GM12891 (cell line): ENCODE data around the gene STPG2.

Experiments
- DNase-seq: peaks from one replicate; pipeline ENCODE4 v3.0.0; 2011; ENCODE audit warnings: low spot score; ENCODE audit not compliant: insufficient read length
- FAIRE-seq: peaks from 2 replicates; lab custom pipeline; 2011; peaks lifted over from hg19 to GRCh38; lab: Jason Lieb, UNC
- PAX5 ChIP-seq: IDR thresholded peaks from 2 replicates; pipeline ENCODE4 v1.6.1; 2011; ENCODE audit warnings: low read length, moderate library complexity, mild to moderate bottlenecking; ENCODE audit not compliant: insufficient read depth, severe bottlenecking
- POLR2A ChIP-seq: IDR thresholded peaks from 2 replicates; pipeline ENCODE4 v1.6.1; 2011; ENCODE audit warnings: low read depth, low read length, control low read depth
- POLR2AphosphoS5 ChIP-seq: IDR thresholded peaks from 2 replicates; pipeline ENCODE4 v1.6.1; 2011; ENCODE audit warnings: low read depth, low read length, control low read depth
- POU2F2 ChIP-seq: IDR thresholded peaks from 2 replicates; pipeline ENCODE4 v1.6.1; 2011; ENCODE audit warnings: low read depth, mild to moderate bottlenecking, control low read depth, low read length, moderate library complexity
- SPI1 ChIP-seq: IDR thresholded peaks from 2 replicates; pipeline ENCODE4 v1.6.1; 2011; ENCODE audit warnings: low read depth, low read length, control low read depth
- TAF1 ChIP-seq: IDR thresholded peaks from 2 replicates; pipeline ENCODE4 v1.6.1; 2011; ENCODE audit warnings: low read depth, low read length, control low read depth

Gene STPG2

DNA sequence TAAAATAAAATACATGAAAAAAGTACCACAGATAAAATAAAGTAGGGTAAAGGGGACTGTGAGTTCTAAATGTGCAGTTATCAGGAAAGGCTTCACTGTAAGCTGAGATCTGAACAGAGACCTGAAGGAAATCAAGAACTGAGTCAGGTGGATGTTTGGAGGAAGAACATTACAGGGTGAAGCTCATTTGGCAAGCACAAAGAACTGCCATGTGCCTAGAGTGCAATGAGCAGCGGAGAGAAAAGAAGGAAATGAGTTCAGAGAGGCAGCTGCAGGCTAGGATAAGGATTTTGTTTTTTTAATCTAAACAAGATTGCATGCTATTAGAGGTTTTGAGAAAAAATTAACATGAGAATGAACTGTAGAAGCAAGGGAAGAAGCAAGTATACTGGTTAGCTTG is 373.1 kb downstream of the STPG2 start:
- TF ChIP-seq POLR2AphosphoS5 (no peak), POU2F2 (no peak), PAX5 (no peak), POLR2A (no peak), TAF1 (no peak), SPI1 (no peak)
- DNase-seq (no peak), FAIRE-seq (no peak)

DNA sequence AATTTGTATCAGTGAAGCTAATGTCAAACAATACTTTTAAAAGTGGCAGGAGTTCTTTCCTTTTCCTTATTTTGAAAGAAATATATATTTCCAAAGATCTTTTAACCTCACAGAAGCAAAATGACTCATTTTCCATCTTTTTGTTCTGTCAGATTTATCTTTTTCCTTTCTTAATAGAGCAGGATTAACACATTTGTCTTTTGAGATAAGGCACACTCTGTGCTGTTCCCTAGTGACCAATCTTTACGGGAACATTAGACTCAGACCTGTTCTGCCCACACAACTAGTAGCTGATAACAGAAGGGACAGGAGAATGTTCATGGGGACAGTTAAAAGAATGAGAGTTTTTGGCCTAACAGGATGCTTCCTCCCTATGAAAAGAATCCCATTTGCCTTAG is 381.2 kb downstream of the STPG2 start:
- FAIRE-seq (no peak), DNase-seq (no peak)
- no peak for TF ChIP-seq POU2F2
- no peak for TF ChIP-seq POLR2AphosphoS5
- TF ChIP-seq POLR2A, result no peak
- TF ChIP-seq PAX5, result no peak
- no peak for TF ChIP-seq TAF1
- TF ChIP-seq SPI1, result no peak

DNA sequence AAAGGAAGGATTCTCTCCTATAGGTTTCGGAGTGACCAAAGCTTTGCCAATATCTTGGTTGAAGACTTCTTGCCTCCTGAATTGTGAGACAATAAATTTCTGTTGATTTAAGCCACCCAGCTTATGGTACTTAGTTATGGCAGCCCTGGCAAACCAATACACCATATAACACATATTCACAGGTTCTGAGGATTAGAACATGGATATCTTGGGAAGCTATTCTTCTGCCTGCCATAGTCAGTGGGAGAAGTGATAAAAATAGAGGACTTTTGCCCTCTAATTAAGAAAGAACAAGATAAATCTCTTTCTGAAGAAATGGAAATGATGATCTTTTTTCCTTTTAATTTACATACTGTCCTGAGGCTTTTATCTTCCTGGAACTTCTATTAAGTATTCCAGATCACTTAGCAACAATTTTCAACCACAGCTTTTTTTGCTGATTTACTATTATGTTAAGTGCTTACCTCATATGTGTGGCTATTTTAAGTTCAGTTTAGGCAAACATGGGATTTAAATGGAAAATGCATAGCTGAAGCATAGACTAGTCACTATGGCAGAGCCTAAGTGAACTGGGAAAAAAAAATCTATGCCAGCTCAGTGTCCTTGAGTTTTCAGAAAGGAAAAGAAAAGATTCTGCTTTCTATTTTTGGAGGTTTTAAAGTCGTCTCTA is 381.7 kb downstream of the STPG2 start:
- no peak for TF ChIP-seq PAX5
- TF ChIP-seq TAF1, result no peak
- no peak for TF ChIP-seq SPI1
- no peak for TF ChIP-seq POLR2AphosphoS5
- no peak for TF ChIP-seq POU2F2
- no peak for TF ChIP-seq POLR2A
- no peak for FAIRE-seq
- no peak for DNase-seq

DNA sequence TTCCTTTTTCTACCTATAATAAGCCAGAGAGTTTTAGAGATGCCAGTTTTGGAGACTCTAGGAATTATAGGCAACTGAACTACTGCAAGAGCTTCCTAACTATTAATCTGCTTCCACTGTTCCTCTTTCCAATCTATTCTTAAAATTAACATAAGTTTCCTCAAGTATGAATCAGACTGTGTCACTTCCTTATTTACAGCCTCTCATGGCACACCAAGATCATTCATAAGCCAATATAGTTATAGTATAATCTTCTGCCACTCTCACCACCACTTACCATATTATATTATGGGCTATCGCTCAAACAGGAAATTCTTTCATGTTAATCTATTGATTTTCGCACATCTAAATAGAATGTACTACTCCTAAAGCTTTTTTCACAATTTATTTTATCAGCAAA is 383.5 kb downstream of the STPG2 start:
- DNase-seq (no peak), FAIRE-seq (no peak)
- no peak for TF ChIP-seq POU2F2
- TF ChIP-seq TAF1, result no peak
- no peak for TF ChIP-seq POLR2A
- TF ChIP-seq SPI1, result no peak
- TF ChIP-seq POLR2AphosphoS5, result no peak
- no peak for TF ChIP-seq PAX5

DNA sequence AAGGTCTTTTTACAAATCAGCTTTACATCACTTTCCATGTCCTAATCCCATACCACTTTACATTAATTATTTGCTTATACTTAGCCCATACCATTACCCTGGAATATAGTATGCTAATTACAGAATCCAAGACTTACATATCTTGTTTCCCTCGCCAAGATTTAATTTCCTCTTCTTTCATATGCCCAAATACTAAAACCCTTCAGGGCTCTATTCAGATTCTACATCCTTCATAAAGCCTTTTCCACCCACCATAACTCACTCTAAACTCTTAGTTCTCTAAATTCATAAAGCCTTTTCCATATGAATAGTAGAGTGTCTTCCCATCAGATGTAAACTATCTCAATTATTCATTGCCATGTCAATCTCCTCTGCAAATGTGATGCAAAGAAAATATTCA is 390.7 kb downstream of the STPG2 start:
- FAIRE-seq, result no peak
- DNase-seq, result no peak
- TF ChIP-seq POLR2AphosphoS5 (no peak), TAF1 (no peak), SPI1 (no peak), PAX5 (no peak), POLR2A (no peak), POU2F2 (no peak)

- no peak for FAIRE-seq
- no peak for DNase-seq
- TF ChIP-seq POLR2A, result no peak
- TF ChIP-seq TAF1, result no peak
- no peak for TF ChIP-seq PAX5
- no peak for TF ChIP-seq POU2F2
- TF ChIP-seq SPI1, result no peak
- TF ChIP-seq POLR2AphosphoS5, result no peak
Measured at GRCh38 chr4:97747945-97748344, 395.3 kb downstream of the STPG2 start.

- FAIRE-seq (no peak), DNase-seq (no peak)
- TF ChIP-seq PAX5 (no peak), SPI1 (no peak), POLR2AphosphoS5 (no peak), TAF1 (no peak), POLR2A (no peak), POU2F2 (no peak)
Measured at GRCh38 chr4:97720869-97721432, 422.3 kb downstream of the STPG2 start.

GRCh38 chr4:97691111-97691605 is 452.1 kb downstream of the STPG2 start:
- no peak for DNase-seq
- no peak for FAIRE-seq
- TF ChIP-seq SPI1 (no peak), POLR2AphosphoS5 (no peak), POLR2A (no peak)

DNA sequence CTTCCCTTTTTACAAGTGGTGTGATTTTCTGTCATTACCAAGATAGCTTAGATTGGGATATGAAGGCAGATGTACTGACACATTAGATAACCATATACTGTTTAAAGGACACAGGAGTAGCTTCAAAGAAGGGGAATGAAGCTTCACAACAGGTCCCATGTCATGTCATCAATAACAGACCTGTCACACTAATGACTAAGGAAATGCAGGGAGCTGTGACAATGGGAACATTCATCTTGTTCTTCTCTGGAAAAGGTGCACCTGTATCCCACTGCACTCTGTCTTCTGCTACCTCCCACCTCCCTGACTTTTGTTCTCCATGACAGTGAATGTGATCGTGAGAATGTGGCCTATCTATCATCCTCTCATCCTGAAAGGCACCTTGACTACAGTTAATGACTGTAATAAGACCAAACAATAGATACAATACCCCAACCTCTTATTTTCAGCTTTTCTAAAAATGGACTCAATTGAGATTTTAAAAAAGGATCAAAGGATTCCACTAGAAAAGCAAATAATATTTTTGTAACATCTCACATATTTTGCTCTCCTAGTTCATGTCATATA is 472.5 kb downstream of the STPG2 start:
- TF ChIP-seq SPI1 (no peak), POLR2AphosphoS5 (no peak), POLR2A (no peak), POU2F2 (no peak), TAF1 (no peak), PAX5 (no peak)
- DNase-seq, result no peak
- no peak for FAIRE-seq

DNA sequence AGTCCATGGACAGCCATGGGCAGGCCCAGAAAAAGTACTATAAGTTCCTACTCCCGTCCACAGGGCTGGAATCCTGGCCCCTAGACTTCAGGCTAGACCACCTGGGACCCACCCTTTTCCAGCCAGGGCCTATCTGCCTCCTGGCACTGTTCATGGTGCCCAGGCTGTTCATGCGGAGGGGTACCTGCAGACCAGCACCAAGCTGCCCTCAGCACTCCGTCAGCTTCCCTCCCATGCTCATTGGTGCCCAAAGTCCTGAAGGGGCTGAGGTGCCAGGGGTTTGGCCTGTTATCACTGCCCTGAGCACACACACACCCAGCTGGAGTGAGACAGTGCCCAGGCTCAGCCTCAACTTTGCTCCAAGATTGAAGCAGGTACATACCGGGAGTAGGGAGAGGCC is 477.7 kb downstream of the STPG2 start:
- FAIRE-seq (no peak), DNase-seq (no peak)
- TF ChIP-seq TAF1 (no peak), SPI1 (no peak), POLR2A (no peak), POLR2AphosphoS5 (no peak), PAX5 (no peak), POU2F2 (no peak)
